Upper lobe of left lung (tissue), 6 donors: ENCODE measurements around the gene NBAS. TPM values are rescaled to one million over a fixed set of nuclear protein-coding genes. Genes with fewer than 3 reads are reported as not detected.

ENCODE experiments used
- ATAC-seq, 2 donors: fragments of 200-7000 bp; cut with Tn5 transposase; one replicate each; pipeline ENCODE4 v1.9.1; 2022; ENCODE audit warnings: mild to moderate bottlenecking in 2 of 2, moderate library complexity in 2 of 2; ENCODE audit not compliant: low FRiP score in 2 of 2
- DNase-seq, 2 donors: peaks; one replicate each; pipeline ENCODE4 v3.0.0-alpha.2; 2019 to 2020
- H3K27ac ChIP-seq, 4 donors: fragments of 200-600 bp; sonication (generic); one replicate each; pipeline ENCODE4 v1.5.1; 2016 to 2019
- H3K27me3 ChIP-seq, 4 donors: fragments of 200-600 bp; sonication (generic); one replicate each; pipeline ENCODE4 v1.5.1; 2017 to 2019
- H3K36me3 ChIP-seq, 4 donors: fragments of 200-600 bp; sonication (generic); one replicate each; pipeline ENCODE4 v1.5.1; 2016 to 2019
- H3K4me1 ChIP-seq, 4 donors: fragments of 200-600 bp; sonication (generic); one replicate each; pipeline ENCODE4 v1.5.1; 2018 to 2019
- H3K4me3 ChIP-seq, 4 donors: fragments of 200-600 bp; sonication (generic); one replicate each; pipeline ENCODE4 v1.5.1; 2017 to 2019; ENCODE audit warnings: mild to moderate bottlenecking in 2 of 4, moderate library complexity in 1 of 4
- H3K9me3 ChIP-seq, 4 donors: fragments of 200-600 bp; sonication (generic); one replicate each; pipeline ENCODE4 v1.5.1; 2018 to 2019
- EP300 ChIP-seq, 4 donors: sonication (generic); formaldehyde crosslinking; IDR thresholded peaks; one replicate each; pipeline ENCODE4 v1.5.1; 2017; ENCODE audit warnings: antibody characterized with exemption in 4 of 4, control low read depth in 2 of 4
- POLR2A ChIP-seq, 4 donors: fragments of 450-650 bp; IDR thresholded peaks; one replicate each; pipeline ENCODE4 v1.5.1; 2016 to 2017; ENCODE audit warnings: antibody characterized with exemption in 4 of 4, mild to moderate bottlenecking in 2 of 4
- POLR2AphosphoS5 ChIP-seq, 2 donors: sonication (generic); formaldehyde crosslinking; IDR thresholded peaks; one replicate each; pipeline ENCODE4 v1.5.1; 2017; ENCODE audit warnings: antibody characterized with exemption in 2 of 2
- WGBS, 2 donors: methylation state at CpG; one replicate each; pipeline ENCODE4 v1.1.5; 2017 to 2018; 5-methylcytosine and 5-hydroxymethylcytosine counted together
- total RNA-seq, 6 donors: library from RNA; depleted of rRNA in 4 of 6; stranded (reverse); fragments of >200 nt in 4 of 6; gene quantifications; one replicate each; pipeline versions ENCODE4 v1.1.0 to v1.2.1, GENCODE V29; 2016 to 2021
- TF ChIP-seq, protein P1 (sequence below), 6 experiments: fragments of 450-650 bp in 4 of 6; fragments of 200-600 bp in 2 of 6; sonication (generic) in 2 of 6; IDR thresholded peaks; one replicate each; pipeline ENCODE4 v1.5.1; 2016 to 2019; ENCODE audit warnings: antibody characterized with exemption in 6 of 6
- donor health status: DM: no; HTN: no; CAD: no; lungs with moderate emphysema.
- donor health status: DM: no; HTN: yes; CAD: no; lungs with severe emphysema.

Gene NBAS
- total RNA-seq, 6 donors from 2014 or later = 33.2 to 75.5 (median 43.1) TPM

DNA sequence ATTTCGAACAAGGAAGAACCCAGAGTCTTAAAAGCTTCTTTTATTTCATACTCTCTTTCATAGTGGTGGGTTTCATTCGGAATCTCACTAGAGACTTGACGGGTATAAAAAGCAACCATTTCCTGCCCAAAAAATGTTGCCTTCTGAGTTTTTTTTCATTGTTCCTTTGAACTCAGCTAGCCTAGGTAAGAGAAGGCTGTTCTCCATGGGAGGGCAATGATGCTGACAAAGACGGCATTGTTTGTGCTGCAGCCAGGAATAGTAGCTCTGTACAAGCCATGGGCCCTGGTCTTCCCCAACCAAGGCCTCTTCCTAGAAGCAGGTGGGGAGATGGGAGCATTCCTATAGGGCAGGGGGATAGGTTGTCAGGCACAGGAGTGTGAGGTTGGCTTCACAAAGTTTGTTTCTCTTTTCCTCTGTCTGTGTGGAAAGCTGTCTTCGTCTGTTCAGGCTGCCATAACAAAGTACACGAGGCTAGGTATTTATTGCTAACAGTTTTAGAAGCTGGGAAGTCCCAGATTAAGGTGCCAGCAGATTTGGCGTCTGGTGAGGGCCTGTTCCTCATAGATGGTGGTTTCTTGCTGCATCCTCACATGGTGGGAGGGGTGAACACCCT is 405.1 kb downstream of the NBAS start:
- peaks cover 0 to 8% (median 6%) of the 10 kb centered on the region in 4 donors for H3K4me1 ChIP-seq
- ATAC-seq (no peak), DNase-seq (no peak)
- H3K4me3 ChIP-seq = no peak overlapping the region
- no peaks in the 10 kb centered on the region for H3K36me3 ChIP-seq
- no peaks in the 10 kb centered on the region for H3K27me3 ChIP-seq
- WGBS, 2 donors = 87 to 90% methylated on average over 7 of the region's 7 CpGs
- TF ChIP-seq POLR2A (IDR thresholded peaks at IDR 0.05) (no peak), EP300 (IDR thresholded peaks at IDR 0.05) (no peak), POLR2AphosphoS5 (IDR thresholded peaks at IDR 0.05) (no peak)
- TF ChIP-seq, protein P1, sequence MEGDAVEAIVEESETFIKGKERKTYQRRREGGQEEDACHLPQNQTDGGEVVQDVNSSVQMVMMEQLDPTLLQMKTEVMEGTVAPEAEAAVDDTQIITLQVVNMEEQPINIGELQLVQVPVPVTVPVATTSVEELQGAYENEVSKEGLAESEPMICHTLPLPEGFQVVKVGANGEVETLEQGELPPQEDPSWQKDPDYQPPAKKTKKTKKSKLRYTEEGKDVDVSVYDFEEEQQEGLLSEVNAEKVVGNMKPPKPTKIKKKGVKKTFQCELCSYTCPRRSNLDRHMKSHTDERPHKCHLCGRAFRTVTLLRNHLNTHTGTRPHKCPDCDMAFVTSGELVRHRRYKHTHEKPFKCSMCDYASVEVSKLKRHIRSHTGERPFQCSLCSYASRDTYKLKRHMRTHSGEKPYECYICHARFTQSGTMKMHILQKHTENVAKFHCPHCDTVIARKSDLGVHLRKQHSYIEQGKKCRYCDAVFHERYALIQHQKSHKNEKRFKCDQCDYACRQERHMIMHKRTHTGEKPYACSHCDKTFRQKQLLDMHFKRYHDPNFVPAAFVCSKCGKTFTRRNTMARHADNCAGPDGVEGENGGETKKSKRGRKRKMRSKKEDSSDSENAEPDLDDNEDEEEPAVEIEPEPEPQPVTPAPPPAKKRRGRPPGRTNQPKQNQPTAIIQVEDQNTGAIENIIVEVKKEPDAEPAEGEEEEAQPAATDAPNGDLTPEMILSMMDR (IDR thresholded peaks at IDR 0.05) = no peak
- H3K27ac ChIP-seq = no peak overlapping the region
- H3K9me3 ChIP-seq = no peaks in the 10 kb centered on the region

DNA sequence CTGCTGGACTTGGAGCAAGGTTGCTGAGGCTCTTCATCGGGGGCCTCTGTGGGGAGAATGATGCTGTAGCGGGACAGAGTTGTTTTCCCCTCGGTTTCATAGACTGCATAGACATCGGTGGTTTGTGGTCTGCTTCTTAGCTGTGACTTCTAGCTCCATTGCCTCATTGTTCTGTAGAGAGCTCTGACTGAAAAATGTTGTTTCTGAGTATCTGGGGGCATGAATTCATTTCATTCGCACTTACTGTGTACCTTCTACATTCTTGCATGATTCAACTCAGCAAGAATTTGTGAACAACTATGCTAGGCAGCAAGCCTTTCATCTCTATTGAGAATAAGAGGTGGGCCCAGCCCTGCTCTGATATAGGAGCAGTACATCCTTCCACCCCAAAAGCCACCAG is 406.8 kb downstream of the NBAS start:
- TF ChIP-seq, protein P1 (IDR thresholded peaks at IDR 0.05) = no peak
- no peak for TF ChIP-seq POLR2AphosphoS5 (IDR thresholded peaks at IDR 0.05)
- TF ChIP-seq EP300 (IDR thresholded peaks at IDR 0.05) = no peak
- no peak for TF ChIP-seq POLR2A (IDR thresholded peaks at IDR 0.05)
- WGBS, 2 donors = 56 to 73% methylated on average over 5 of the region's 5 CpGs
- H3K27ac ChIP-seq = no peak overlapping the region
- H3K9me3 ChIP-seq = no peaks in the 10 kb centered on the region
- no peak for ATAC-seq
- H3K4me1 ChIP-seq = no peaks in the 10 kb centered on the region
- H3K36me3 ChIP-seq = no peaks in the 10 kb centered on the region
- no peak overlapping the region for H3K4me3 ChIP-seq
- no peak for DNase-seq
- no peaks in the 10 kb centered on the region for H3K27me3 ChIP-seq

DNA sequence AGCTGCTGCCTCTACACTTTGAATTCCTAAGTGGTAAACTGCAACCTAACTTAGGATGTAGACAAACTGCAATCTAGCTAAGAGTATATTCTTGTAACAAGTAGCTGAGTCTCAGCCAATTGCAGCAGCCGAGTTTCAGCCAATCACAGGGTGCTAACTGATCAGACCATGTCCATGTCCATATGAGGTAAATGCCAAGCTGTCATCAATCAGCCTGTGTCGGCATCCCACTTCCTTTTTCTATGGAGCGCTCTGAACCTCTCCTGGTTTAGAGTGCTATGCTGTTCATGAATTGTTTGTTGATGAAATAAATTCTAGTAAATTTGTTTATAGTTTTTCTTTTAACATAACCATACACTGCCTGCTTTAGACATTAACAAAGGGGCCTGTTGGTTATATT is 408.8 kb downstream of the NBAS start:
- DNase-seq (no peak), ATAC-seq (no peak)
- Histone ChIP-seq H3K4me1 (no peaks in the 10 kb centered on the region), H3K36me3 (no peaks in the 10 kb centered on the region), H3K27ac (no peak overlapping the region), H3K27me3 (no peaks in the 10 kb centered on the region), H3K4me3 (no peak overlapping the region), H3K9me3 (no peaks in the 10 kb centered on the region)
- TF ChIP-seq POLR2A (IDR thresholded peaks at IDR 0.05) (no peak), POLR2AphosphoS5 (IDR thresholded peaks at IDR 0.05) (no peak)
- WGBS, 2 donors = 75 to 82% methylated on average over 3 of the region's 3 CpGs

DNA sequence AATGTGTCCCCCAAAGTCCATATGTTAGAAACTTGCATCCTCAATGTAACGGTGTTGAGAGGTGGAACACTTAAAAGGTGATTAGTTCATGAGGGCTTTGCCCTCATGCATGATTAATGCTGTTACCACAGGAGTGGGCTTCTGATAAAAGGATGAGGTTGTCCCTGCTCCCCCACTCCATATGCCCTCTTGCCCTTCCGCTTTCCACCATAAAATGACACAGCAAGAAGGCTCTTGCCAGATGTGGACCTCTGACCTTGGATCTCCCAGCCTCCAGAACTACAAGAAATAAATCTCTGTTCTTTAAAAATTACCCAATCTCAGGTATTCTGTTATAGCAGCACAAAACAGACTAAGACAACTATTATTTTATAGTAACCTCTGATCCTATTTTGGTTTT is 412.1 kb downstream of the NBAS start:
- no peak for ATAC-seq
- Histone ChIP-seq H3K4me1 (no peaks in the 10 kb centered on the region), H3K9me3 (no peaks in the 10 kb centered on the region), H3K27ac (no peak overlapping the region), H3K36me3 (no peaks in the 10 kb centered on the region), H3K27me3 (no peaks in the 10 kb centered on the region), H3K4me3 (no peak overlapping the region)
- WGBS, 2 donors = 76 to 91% methylated on average over 2 of the region's 2 CpGs
- DNase-seq = no peak
- TF ChIP-seq EP300 (IDR thresholded peaks at IDR 0.05) (no peak), POLR2AphosphoS5 (IDR thresholded peaks at IDR 0.05) (no peak), POLR2A (IDR thresholded peaks at IDR 0.05) (no peak)
- TF ChIP-seq, protein P1 (IDR thresholded peaks at IDR 0.05) = no peak

DNA sequence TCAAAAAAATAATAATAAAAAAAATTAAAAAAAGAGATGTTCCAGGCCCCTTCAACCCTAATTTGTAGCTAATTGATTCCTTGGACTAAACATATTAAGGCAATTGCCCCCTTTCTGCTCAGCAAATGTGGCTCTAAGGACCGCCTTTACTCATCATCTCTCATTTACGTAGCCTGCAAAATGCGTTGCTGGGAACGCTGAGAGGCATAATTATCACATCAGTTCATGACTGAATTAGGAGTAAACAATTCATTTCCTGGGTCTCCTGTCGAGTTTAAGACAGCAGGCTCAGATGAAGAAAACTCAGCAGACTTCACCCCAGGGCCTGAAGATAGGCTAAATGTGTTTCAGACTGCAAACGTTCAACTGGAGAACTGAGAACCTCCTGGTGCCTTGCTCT is 413.5 kb downstream of the NBAS start:
- TF ChIP-seq EP300 (IDR thresholded peaks at IDR 0.05) (no peak), POLR2AphosphoS5 (IDR thresholded peaks at IDR 0.05) (no peak)
- TF ChIP-seq, protein P1 (IDR thresholded peaks at IDR 0.05) = no peak
- H3K27ac ChIP-seq = no peak overlapping the region
- WGBS, 2 donors = 82 to 85% methylated on average over 6 of the region's 6 CpGs

More for the DNA sequence above, 413.5 kb downstream of the NBAS start:
- Histone ChIP-seq H3K9me3 (no peaks in the 10 kb centered on the region), H3K4me3 (no peak overlapping the region), H3K27me3 (no peaks in the 10 kb centered on the region), H3K36me3 (no peaks in the 10 kb centered on the region), H3K4me1 (peaks cover 0 to 2% (median 0%) of the 10 kb centered on the region in 4 donors)
- no peak for ATAC-seq
- no peak for DNase-seq
